GM21619 (cell line): Measurements from ENCODE around the gene NLRC3.

ENCODE experiments used
- ATAC-seq: cut with Tn5 transposase; IDR thresholded peaks from one replicate; pipeline ENCODE4 v1.9.1; 2021; ENCODE audit not compliant: unreplicated experiment

NLRC3 gene

GRCh38 chr16:3597676-3598075 lies 20.5 kb upstream of the NLRC3 start:
- no peak for ATAC-seq

GRCh38 chr16:3597226-3597625 lies 20.0 kb upstream of the NLRC3 start:
- no peak for ATAC-seq

- no peak for ATAC-seq
Observed at GRCh38 chr16:3596101-3596861, 19.1 kb upstream of the NLRC3 start.

- no peak for ATAC-seq
Observed at GRCh38 chr16:3595521-3596021, 18.4 kb upstream of the NLRC3 start.

- no peak for ATAC-seq
Observed at GRCh38 chr16:3595110-3595486, 17.9 kb upstream of the NLRC3 start.

- no peak for ATAC-seq
Observed at GRCh38 chr16:3594316-3595109, 17.3 kb upstream of the NLRC3 start.

GRCh38 chr16:3592559-3592958 lies 15.4 kb upstream of the NLRC3 start:
- no peak for ATAC-seq

- no peak for ATAC-seq
Observed at GRCh38 chr16:3591991-3592390, 14.8 kb upstream of the NLRC3 start.

- ATAC-seq = no peak
Observed at GRCh38 chr16:3591436-3591803, 14.2 kb upstream of the NLRC3 start.

- no peak for ATAC-seq
Observed at GRCh38 chr16:3590736-3591435, 13.7 kb upstream of the NLRC3 start.

- no peak for ATAC-seq
Observed at GRCh38 chr16:3589991-3590701, 12.9 kb upstream of the NLRC3 start.

GRCh38 chr16:3589441-3589921 lies 12.3 kb upstream of the NLRC3 start:
- no peak for ATAC-seq

GRCh38 chr16:3589001-3589400 lies 11.8 kb upstream of the NLRC3 start:
- ATAC-seq = no peak

GRCh38 chr16:3587547-3588110 lies 10.4 kb upstream of the NLRC3 start:
- peak; percentile 65 for ATAC-seq

- no peak for ATAC-seq
Observed at GRCh38 chr16:3584412-3584811, 7.2 kb upstream of the NLRC3 start.

GRCh38 chr16:3583303-3584038 lies 6.3 kb upstream of the NLRC3 start:
- no peak for ATAC-seq

- no peak for ATAC-seq
Observed at GRCh38 chr16:3582276-3583165, 5.3 kb upstream of the NLRC3 start.

- no peak for ATAC-seq
Observed at GRCh38 chr16:3581392-3581791, 4.2 kb upstream of the NLRC3 start.

- ATAC-seq = no peak
Observed at GRCh38 chr16:3580686-3581085, 3.5 kb upstream of the NLRC3 start.
